OCI-LY3 (cell line): ENCODE measurements around the gene CTXN2.

Source experiments
- CTCF ChIP-seq: fragments of 200-600, 300-600 bp; sonication (generic); IDR thresholded peaks from 2 replicates; pipeline ENCODE4 v1.5.1; 2014; ENCODE audit warnings: antibody characterized with exemption, low read length, low read depth
- EZH2phosphoT487 ChIP-seq: fragments of 200-600 bp; shearing (Covaris generic); IDR thresholded peaks from 2 replicates; pipeline ENCODE4 v1.6.1; 2018; ENCODE audit warnings: antibody characterized with exemption, mixed run types, low read depth

GRCh38 chr15:48242535-48242934, 51.1 kb downstream of the CTXN2 start:
- TF ChIP-seq CTCF, result no peak
- no peak for TF ChIP-seq EZH2phosphoT487
